GM18870 (cell line): ENCODE data around the gene TRABD.

Source experiments
- ATAC-seq: cut with Tn5 transposase; IDR thresholded peaks from one replicate; pipeline ENCODE4 v1.9.1; 2021; ENCODE audit warnings: moderate library complexity; ENCODE audit not compliant: unreplicated experiment

TRABD gene

GRCh38 chr22:50184902-50185374 lies 775 bp upstream of the TRABD start:
- no peak for ATAC-seq

GRCh38 chr22:50186181-50186714 lies 535 bp downstream of the TRABD start:
- no peak for ATAC-seq

GRCh38 chr22:50186761-50187523 lies 1.2 kb downstream of the TRABD start:
- no peak for ATAC-seq

DNA sequence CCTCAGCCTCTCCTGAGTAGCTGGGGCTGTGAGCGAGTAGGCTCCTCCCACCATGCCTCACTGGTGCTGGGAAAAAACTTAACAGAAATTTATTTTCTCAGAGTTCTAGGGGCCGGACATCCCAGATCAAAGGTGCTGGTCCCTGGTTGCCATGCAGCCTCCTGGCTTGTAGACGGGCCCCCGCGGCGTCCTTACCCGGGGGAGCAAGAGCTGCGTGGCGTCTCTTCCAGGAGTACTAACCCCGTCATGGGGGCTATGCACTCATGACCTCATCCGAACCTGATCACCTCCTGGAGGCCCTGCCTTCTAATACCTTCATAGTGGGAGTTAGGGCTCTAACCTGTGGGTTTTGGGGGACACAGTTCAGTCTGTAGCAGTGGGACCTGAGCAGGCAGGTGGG lies 2.6 kb downstream of the TRABD start:
- no peak for ATAC-seq

DNA sequence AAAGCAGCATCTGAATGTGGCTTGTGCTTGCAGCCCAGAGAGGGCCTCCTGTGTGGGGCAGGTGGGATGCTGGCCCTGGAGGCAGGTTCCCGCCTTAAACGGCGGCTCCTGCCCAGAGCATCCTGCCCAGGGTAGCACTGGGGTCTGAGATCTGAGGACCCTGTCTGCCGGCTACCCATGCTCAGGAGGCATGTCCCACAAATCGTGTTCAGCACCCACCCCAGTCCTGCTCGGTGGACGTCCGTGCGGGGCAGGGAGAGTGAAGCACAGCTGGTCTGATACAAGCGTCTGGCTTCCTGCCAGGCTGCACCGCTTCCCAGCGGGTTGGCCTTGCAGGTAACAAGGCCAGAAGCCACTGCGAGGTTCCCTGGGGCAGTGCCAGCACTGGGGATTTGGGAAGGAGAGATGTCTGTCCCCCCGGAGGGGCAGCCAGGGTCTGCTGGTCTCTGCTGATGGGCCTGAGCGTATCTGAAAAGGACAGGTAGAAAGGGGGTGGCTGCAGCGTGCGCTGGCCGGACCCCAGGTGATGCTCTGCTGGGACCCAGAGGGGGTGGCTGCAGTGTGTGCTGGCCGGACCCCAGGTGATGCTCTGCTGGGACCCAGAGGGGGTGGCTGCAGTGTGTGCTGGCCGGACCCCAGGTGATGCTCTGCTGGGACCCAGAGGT lies 3.6 kb downstream of the TRABD start:
- no peak for ATAC-seq

DNA sequence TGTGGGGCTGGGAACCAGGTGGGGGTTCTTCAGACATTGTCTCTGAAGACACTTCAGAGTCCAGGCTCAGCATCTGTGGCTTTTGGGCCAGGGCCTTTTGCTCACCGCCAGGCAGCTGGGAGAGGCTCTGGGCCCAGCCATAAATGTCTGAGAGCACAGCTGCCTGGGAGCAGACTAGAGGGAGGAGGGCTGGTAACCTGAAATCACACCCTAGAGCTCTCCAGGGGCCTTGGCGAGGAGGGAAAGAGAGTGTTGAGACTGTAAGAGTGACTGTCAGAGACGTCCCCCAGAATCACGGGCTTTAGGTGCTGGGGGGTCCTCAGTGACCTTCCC lies 4.1 kb downstream of the TRABD start:
- ATAC-seq = peak; percentile 5

- peak; percentile 42 for ATAC-seq
Observed at GRCh38 chr22:50190182-50190940, 4.6 kb downstream of the TRABD start.

DNA sequence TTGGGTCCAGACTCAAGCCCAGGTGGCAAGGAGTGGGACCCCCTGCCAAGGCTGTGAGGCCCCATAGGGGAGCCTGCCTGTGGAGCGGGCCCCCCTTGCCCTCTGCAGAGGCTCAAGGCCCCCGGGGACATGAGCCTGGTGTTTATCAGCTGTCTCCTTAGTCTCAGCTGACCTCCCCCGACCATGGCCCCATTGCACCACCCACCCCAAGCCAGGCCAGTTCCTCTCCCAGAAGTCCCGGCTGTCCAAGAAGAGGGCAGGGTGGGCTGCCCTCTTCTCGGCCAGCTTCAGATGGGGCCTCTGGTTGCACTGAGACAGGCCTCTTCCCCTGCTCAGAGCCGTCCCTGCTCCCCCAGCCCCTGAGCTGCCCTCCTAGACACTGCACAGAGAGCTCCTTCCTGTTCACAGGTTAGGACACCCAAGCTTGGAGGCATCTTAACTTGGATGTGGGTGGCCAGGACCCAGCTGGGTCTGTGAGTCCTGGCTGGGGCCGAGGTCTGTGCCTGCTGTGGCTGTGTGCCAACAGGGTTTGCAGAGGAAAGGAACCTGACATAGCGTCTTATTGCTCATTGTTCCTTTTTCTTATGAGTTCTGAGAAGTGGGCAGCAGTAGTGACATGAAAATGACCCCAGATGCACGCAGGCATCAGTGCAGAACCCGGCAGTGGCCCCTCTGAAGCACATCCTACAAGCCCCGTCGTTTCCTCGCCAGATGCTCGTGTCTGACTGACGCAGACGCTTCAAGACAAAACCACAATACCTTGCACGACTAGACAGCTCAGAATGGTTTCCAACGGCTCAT lies 5.4 kb downstream of the TRABD start:
- no peak for ATAC-seq

DNA sequence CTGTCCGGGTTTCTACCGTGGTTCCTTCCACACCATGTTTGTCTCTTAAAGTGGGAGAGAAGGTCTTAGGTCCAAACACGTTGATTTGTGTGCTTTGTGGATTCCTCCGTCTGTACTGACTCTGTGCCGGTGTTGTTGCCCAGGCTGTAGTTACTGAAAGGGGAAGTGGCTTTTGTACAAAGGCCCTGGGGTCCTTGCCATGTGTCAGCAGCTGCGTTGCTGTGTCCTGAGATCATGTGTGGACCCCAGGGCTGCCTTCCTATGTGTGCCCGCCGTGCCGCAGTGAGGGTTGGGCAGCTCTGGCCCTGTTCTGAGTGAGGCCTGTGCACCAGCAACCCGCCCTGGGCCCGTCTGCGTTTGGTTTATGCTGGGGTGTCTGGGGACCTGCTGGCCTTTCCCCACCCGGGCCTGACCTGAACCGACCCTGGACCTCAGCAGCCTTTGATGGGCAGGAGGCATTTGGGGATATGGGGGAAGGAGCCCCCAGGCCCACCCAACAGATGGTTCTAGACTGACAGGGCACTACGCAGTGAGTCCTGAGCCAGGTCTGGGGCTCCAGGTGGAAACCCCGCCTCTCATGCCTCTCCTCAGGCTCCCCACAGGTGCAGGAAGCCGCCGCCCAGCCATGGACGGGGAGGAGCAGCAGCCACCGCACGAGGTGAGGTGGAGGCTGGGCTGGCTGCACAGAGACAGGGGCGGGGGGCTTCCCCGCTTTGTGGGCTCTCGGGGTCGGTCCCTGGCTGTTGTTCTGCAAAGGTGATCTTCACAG lies 6.9 kb downstream of the TRABD start:
- no peak for ATAC-seq

DNA sequence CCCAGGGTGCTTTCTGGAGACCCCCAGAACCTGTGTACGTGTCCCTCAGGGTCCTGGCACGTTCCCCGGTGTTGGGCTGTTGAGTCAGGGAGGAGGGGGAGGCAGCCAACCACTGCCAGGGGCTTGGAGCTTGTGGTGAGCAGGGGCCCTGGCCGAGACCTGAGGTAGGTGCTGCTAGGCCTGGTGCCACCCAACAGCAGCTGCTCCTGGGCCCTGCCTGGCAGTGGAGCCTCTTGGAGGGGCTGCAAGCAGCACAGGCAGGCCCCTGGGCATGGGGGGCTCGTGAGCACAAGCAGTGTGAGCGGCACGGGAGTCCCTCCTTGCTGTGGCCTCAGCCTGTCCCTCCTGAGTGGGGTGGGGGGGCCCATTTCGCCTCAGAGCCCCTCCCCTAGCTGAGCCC lies 7.9 kb downstream of the TRABD start:
- no peak for ATAC-seq

GRCh38 chr22:50194037-50194805 lies 8.5 kb downstream of the TRABD start:
- ATAC-seq = no peak

- no peak for ATAC-seq
Observed at GRCh38 chr22:50196256-50196655, 10.5 kb downstream of the TRABD start.

DNA sequence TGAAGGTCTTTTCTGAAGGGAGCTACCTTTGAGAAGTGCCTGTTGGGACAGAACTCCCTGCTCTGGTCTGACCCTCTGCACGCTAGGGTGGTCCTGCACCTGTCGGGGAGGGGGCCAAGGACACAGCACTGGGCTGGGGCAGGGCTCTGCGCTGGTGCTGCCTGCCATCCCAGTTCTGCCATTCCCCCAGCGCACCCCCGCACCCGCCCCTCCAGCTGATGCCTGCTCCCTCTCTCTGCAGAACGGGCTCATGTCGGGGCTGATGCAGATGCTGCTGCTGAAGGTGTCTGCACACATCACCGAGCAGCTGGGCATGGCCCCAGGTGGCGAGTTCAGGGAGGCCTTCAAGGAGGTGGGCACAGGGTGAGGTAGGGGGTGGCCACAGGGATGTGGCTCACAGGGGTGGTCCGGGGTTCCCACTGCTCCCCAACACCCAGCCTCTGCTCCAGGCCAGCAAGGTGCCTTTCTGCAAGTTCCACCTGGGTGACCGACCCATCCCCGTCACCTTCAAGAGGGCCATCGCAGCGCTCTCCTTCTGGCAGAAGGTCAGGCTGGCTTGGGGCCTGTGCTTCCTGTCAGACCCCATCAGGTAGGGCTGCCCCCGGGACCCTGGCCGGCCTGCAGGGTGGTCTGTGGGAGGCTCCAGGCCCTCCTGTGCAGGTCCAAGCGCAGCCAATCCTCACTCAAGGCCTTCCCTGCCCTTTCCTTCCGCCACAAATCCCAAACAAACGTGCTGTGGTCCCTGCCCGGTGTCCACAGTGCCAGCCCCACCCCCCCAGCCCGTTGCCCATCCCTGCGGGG lies 11.5 kb downstream of the TRABD start:
- ATAC-seq = no peak

DNA sequence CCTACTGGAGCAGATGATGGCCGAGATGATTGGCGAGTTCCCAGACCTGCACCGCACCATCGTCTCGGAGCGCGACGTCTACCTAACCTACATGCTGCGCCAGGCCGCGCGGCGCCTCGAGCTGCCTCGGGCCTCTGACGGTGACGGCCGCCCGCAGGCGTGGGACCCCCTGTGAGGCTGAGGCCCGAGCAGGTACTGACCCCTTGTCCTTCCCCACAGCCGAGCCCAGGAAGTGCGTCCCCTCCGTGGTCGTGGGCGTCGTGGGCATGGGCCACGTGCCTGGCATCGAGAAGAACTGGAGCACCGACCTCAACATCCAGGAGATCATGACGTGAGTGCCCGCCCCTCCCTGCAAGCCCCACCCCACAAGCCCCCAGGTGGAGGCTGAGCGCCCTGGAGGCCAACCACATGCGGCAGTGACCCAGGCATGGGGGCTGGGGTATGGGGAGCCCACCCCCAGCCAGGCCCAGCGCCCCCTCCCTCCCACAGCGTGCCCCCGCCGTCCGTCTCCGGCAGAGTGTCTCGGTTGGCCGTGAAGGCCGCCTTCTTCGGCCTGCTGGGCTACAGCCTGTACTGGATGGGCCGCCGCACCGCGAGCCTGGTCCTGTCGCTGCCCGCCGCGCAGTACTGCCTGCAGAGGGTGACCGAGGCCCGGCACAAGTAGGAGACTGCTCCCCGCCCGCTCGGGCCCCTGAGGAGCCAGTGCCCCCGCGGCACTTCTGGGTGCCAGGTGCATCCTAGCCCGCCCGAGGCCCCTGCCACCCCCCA lies 12.3 kb downstream of the TRABD start:
- no peak for ATAC-seq

DNA sequence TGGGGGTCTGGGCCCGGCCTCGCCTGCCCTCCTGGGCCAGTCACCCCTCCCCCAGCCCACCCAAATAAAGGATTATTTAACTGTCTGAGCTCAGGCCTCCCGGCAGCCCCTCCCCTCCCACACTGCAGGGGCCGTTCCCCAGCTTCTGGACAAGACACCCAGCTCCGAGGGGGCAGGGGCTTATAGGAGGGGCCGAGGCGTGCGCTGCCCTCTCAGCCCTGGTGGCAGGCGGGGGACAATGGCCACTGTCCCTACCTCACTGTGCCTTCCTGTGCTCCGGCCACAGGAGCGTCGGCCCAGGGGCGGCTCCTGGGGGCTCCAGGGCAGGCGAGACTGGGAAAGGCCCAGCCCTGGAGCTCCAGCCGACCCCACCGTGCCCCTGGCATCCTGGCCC lies 12.9 kb downstream of the TRABD start:
- no peak for ATAC-seq

DNA sequence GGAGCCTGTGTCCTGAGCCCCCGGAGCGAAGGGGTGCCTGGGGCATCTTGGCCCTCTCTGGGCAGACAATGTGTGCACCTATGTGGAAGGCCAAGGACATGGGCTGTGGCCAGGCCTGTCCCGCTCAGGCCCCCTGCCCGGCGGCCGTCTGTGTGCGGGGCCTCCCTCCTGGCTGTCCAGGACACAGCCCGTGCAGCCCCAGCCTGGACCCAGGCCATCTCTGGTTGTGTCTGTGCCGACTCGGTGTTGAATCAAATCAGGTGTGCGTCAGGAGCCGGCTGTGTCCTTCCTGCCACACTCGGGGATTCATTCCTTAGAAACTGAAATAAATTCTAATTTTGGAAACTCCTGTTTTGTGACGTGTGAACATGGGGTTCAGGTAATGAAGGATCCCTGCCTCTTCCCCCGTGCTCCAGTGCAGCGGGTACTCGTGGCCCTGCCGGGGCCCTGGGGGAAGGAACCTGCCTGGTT lies 13.6 kb downstream of the TRABD start:
- ATAC-seq = no peak

DNA sequence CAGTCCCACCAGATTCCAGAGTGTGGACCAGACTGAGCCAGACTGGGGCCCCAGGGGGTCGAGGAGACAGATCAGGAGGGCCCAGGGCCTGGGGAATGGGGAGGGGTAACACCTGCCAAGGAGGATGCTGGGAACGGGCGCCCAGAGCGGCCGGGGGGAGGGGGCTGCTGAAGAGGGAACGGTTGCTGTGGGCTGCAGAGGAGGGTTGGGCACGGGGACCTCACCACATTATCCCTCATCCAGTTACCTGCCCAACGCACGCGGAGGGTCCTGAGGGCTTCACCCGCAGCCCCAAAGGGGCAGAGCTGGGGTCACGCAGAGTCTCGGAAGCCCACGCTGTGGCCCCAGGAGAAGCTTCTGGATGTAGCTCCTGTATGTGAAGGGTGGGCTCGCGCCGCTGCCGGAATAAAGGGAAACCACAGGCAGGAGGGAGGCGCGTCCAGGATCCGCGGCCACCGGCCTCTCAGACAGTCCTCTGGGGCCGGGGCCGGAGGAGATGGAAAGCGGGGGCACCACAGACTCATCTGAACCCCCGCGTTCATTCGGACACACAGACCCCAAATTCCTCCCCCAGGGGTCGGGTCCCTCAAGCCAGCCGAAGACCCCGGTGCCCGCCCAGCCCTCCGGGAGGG lies 14.2 kb downstream of the TRABD start:
- ATAC-seq = no peak
